H1 (cell line): ENCODE measurements around the gene PHEX. TPM values are rescaled to one million over a fixed set of nuclear protein-coding genes. Genes with fewer than 3 reads are reported as not detected.

Source experiments
- GABPA ChIP-seq: IDR thresholded peaks from 2 replicates; pipeline ENCODE4 v1.6.1; 2011; ENCODE audit warnings: mild to moderate bottlenecking, low read length, moderate library complexity, borderline replicate concordance; ENCODE audit not compliant: insufficient read depth
- JUN ChIP-seq: IDR thresholded peaks from 2 replicates; pipeline ENCODE4 v1.6.1; 2011; ENCODE audit warnings: low read depth, mild to moderate bottlenecking, improper control_type of control experiment, low read length
- SUZ12 ChIP-seq: fragments of 200-600 bp; sonication (generic); IDR thresholded peaks from 2 replicates; pipeline ENCODE4 v1.6.1; 2012; ENCODE audit warnings: mild to moderate bottlenecking, inconsistent platforms, low read length, moderate library complexity, mixed read lengths
- polyA plus RNA-seq, 7 experiments: library from polyadenylated mRNA; depleted of rRNA in 3 of 7; stranded (reverse) in 5 of 7; unstranded in 2 of 7; fragments of >200 nt in 5 of 7; fragments of 200-250 nt in 2 of 7; gene quantifications; 1 replicate in 5 of 7; 2 replicates in 1 of 7; 4 replicates in 1 of 7; pipeline versions ENCODE4 v1.2.1 to v1.2.3, GENCODE V29; 2011 to 2013; ENCODE audit warnings: missing spikeins in 2 of 7, mixed read lengths in 2 of 7
- total RNA-seq: library from RNA; stranded (reverse); fragmentation: NEBNext Ultra II Directional; extraction: Animal tissue kit (Norgen Biotek cat#: 25700); gene quantifications from 2 replicates; pipeline ENCODE4 v1.2.1, GENCODE V29; 2021

The PHEX gene
- total and polyA plus RNA-seq, 2 of the 8 experiments (the other 6 are each of a cell fraction or from before 2014, with no cell fraction given): 0.03 to 0.11 TPM

DNA sequence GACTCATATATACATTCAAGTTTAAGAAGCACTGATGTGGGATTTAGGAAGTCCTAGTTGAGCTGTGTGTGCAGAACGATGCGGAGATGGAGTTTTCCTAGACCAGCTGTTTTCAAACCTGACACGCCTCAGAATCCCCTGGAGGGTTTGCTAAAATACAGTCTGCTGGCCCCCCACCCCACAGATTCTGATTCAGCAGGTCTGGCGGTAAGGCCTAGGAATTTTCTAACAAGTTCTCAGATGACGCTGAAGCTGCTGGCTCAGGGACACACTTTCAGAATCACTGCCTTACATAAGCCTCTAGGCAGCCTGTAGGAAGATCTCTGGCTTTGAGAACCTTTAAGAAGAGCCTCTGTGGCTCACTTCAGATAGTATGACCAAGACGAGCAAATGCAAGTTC is 73.1 kb downstream of the PHEX start (continued):
- TF ChIP-seq GABPA: no peak
- no peak for TF ChIP-seq SUZ12
- no peak for TF ChIP-seq JUN
